Measurements from ENCODE around the gene RAB23. TPM values are rescaled to one million over a fixed set of nuclear protein-coding genes. Genes with fewer than 3 reads are reported as not detected.

Gene RAB23
- total and polyA plus RNA-seq, 2 experiments from 2014 or later: 5.2 to 16.7 TPM

- DNase-seq (ENCODE audit: low spot score) (no peak), ATAC-seq (no peak)
- Histone ChIP-seq H3K4me2 (no peak overlapping the region), H3F3A (replicated peaks; ENCODE audit: low read depth) (no peaks in the 10 kb centered on the region), H4K20me1 (replicated peaks; ENCODE audit: insufficient read depth) (no peaks in the 10 kb centered on the region), H3K9me2 (ENCODE audit: insufficient read depth) (no peaks in the 10 kb centered on the region), H3K27ac (ENCODE audit: low read depth) (no peak overlapping the region), H3K4me1 (ENCODE audit: insufficient read depth) (no peaks in the 10 kb centered on the region), H3K4me3 (no peak overlapping the region), H3K27me3 (ENCODE audit: insufficient read depth) (no peaks in the 10 kb centered on the region), H2AFZ (no peak overlapping the region), H3K79me2 (replicated peaks; ENCODE audit: insufficient read depth) (no peaks in the 10 kb centered on the region), H3K36me3 (ENCODE audit: insufficient read depth) (no peaks in the 10 kb centered on the region)
- TF ChIP-seq POLR2AphosphoS5 (IDR thresholded peaks at IDR 0.05; ENCODE audit: low read depth): no peak
- no peak for TF ChIP-seq ETS1 (IDR thresholded peaks at IDR 0.05)
- TF ChIP-seq NANOG (IDR thresholded peaks at IDR 0.05; ENCODE audit: borderline replicate concordance): no peak
- TF ChIP-seq EZH2phosphoT487 (IDR thresholded peaks at IDR 0.05; ENCODE audit: unreplicated experiment): no peak
- no peak for TF ChIP-seq EZH2 (IDR thresholded peaks at IDR 0.05; ENCODE audit: low read depth, unreplicated experiment)
- no peak for TF ChIP-seq STAT1 (IDR thresholded peaks at IDR 0.05; ENCODE audit: unreplicated experiment)
- TF ChIP-seq CTCF (conservative IDR thresholded peaks at IDR 0.05; ENCODE audit: low read depth in 2 of 2): no peak
- TF ChIP-seq ZNF462 (CRISPR knock-in tag; IDR thresholded peaks at IDR 0.05): no peak
- no peak for TF ChIP-seq JUNB (IDR thresholded peaks at IDR 0.05; ENCODE audit: unreplicated experiment)
- no peak for TF ChIP-seq ZNF114 (CRISPR knock-in tag; IDR thresholded peaks at IDR 0.05)
- no peak for TF ChIP-seq REST (IDR thresholded peaks at IDR 0.05; ENCODE audit: unreplicated experiment)
- no peak for TF ChIP-seq CREB1 (CRISPR knock-in tag; IDR thresholded peaks at IDR 0.05; ENCODE audit: low read depth)
- TF ChIP-seq ZNF331 (CRISPR knock-in tag; IDR thresholded peaks at IDR 0.05; ENCODE audit: low read depth): no peak
- H3K36me3 Mint-ChIP-seq (ENCODE audit: low read depth): no peaks in the 10 kb centered on the region
- H3K27me3 Mint-ChIP-seq (ENCODE audit: insufficient read depth, low read depth, poor library complexity): no peaks in the 10 kb centered on the region
- no peak overlapping the region for H3K27ac Mint-ChIP-seq
- no peaks in the 10 kb centered on the region for H3K4me1 Mint-ChIP-seq
- no peaks in the 10 kb centered on the region; the same call in 2 of the 3 replicates for H3K9me3 Mint-ChIP-seq
- no peak overlapping the region for H3K4me3 Mint-ChIP-seq
Measured at GRCh38 chr6:57265755-57266221, 43.7 kb upstream of the RAB23 start.

Data from GM23338 (cell line).